Measurements from ENCODE around the gene HOTAIR.

HOTAIR gene

GRCh38 chr12:53980104-53980801, 5.5 kb upstream of the HOTAIR start:
- DNase-seq: no peak
- TF ChIP-seq, protein P1, sequence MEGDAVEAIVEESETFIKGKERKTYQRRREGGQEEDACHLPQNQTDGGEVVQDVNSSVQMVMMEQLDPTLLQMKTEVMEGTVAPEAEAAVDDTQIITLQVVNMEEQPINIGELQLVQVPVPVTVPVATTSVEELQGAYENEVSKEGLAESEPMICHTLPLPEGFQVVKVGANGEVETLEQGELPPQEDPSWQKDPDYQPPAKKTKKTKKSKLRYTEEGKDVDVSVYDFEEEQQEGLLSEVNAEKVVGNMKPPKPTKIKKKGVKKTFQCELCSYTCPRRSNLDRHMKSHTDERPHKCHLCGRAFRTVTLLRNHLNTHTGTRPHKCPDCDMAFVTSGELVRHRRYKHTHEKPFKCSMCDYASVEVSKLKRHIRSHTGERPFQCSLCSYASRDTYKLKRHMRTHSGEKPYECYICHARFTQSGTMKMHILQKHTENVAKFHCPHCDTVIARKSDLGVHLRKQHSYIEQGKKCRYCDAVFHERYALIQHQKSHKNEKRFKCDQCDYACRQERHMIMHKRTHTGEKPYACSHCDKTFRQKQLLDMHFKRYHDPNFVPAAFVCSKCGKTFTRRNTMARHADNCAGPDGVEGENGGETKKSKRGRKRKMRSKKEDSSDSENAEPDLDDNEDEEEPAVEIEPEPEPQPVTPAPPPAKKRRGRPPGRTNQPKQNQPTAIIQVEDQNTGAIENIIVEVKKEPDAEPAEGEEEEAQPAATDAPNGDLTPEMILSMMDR (IDR thresholded peaks at IDR 0.05): no peak
- H3K9me3 ChIP-seq: no peaks in the 10 kb centered on the region
- no peaks in the 10 kb centered on the region for H3K27me3 ChIP-seq
- H3K27ac ChIP-seq: peak overlapping the region; percentile 93 to 98
- no peaks in the 10 kb centered on the region for H3K36me3 ChIP-seq
- H3K4me3 ChIP-seq: peak overlapping the region; percentile 64 to 84
- intact Hi-C loops (cut with DNase I; ENCODE audit: low total_unique reads): loop anchor here (5.0 kb wide), 1 partner anchor 222 kb away; no protein-coding TSS in a partner anchor
- peaks cover 0 to 66% (median 31%) of the 10 kb centered on the region in 4 donors for H3K4me1 ChIP-seq

DNA sequence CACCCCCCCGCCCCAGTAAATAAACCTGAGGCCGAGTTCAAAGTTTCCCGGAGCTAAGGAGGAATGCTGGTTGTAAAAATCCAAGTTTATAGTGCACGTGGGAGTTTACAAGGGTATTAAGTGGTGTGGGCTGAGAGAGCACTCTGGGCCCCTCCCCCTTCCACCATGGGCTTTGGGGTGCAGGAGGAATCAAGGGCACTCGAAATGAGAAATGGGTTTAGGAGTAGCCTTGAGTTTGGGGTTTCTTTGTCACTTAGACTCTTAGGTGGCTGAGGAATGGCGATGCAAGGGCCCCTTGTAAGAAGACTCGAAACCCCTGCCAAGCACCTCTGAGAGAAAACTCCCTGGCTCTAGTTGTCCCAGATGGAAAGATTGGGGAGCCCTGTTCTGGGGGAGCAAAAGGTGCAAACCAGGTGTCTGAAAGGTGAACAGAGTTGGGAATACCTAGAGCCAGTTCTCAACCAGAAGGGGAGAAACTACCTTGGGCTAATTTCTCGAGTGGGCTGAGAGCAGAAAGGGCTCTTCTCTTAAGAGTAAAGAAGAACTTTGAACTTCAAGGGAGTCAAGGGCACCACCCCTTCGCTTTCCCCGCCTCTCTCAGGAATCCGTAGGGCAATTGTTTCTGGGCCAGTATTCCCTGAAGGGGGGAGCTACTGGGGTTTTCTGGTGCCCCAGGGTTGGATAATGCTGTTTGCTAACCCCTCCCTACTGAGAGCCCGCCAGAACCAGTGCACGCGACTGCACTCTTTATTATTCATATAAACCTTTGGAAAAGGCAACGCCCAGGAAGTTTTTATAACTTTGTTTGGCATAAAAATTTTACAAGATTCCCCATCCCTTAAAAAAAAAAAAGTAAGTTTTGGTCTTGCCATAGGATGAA, 4.0 kb upstream of the HOTAIR start:
- no peaks in the 10 kb centered on the region for H3K27me3 ChIP-seq
- no peaks in the 10 kb centered on the region for H3K9me3 ChIP-seq
- TF ChIP-seq, protein P1 (IDR thresholded peaks at IDR 0.05): no peak
- H3K27ac ChIP-seq: peak overlapping the region; percentile 93 to 98
- H3K4me3 ChIP-seq: peak overlapping the region in 1 of 2 donors; percentile 9
- no peaks in the 10 kb centered on the region for H3K36me3 ChIP-seq
- no peak for DNase-seq
- H3K4me1 ChIP-seq: peaks cover 0 to 64% (median 35%) of the 10 kb centered on the region in 4 donors
- intact Hi-C loops (cut with DNase I; ENCODE audit: low total_unique reads): loop anchor here (10.0 kb wide), 1 partner anchor 386 kb away; the partner anchor contains the start of gene GPR84

DNA sequence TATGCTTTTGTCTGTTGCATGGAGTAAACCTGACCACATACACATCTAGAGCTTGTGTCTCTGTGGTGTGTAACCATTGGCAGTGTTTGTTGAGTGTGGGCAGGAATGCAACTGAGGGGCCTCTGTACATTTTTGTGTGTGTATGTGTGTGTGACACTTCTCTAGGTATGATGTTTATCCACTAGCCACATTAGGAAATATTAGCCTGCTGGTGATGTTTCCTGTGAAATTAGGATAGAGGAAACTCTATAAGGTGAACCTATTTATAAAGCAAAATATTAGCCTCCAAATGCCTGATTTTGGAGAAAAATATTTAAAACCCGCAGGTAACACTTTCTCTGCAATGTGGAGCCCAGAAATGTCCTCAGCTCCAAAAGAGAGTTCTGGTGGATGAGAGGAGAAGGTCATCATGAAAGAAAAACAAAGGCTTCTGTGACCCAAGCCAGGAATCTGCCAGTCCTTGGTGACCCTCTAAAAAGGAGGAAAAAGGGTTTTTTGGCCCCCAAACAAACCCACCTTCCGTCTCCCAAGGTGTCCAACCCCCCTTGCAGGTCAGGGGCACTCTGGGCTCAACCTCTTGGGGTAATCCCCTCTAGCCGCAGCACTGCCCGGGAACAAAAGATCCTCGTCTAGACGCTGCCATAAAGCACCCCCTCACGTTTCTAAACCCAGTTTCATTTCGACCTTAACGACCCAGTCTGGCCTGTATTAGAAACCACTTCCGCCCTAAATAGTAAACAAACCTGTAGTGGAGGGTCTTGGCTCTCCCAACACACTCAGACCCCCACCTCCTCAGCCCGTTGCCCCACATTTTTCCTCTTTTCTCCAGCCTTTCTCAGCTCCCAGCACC, 3.1 kb upstream of the HOTAIR start:
- Histone ChIP-seq H3K27me3 (no peaks in the 10 kb centered on the region), H3K4me3 (peak overlapping the region in 1 of 2 donors; percentile 9), H3K4me1 (peaks cover 0 to 55% (median 37%) of the 10 kb centered on the region in 4 donors), H3K9me3 (no peaks in the 10 kb centered on the region), H3K27ac (peak overlapping the region; percentile 93 to 98), H3K36me3 (no peaks in the 10 kb centered on the region)
- intact Hi-C loops (cut with DNase I; ENCODE audit: low total_unique reads): loop anchor here (10.0 kb wide), 1 partner anchor 387 kb away; the partner anchor contains the start of gene GPR84
- TF ChIP-seq, protein P1 (IDR thresholded peaks at IDR 0.05): no peak
- no peak for DNase-seq

DNA sequence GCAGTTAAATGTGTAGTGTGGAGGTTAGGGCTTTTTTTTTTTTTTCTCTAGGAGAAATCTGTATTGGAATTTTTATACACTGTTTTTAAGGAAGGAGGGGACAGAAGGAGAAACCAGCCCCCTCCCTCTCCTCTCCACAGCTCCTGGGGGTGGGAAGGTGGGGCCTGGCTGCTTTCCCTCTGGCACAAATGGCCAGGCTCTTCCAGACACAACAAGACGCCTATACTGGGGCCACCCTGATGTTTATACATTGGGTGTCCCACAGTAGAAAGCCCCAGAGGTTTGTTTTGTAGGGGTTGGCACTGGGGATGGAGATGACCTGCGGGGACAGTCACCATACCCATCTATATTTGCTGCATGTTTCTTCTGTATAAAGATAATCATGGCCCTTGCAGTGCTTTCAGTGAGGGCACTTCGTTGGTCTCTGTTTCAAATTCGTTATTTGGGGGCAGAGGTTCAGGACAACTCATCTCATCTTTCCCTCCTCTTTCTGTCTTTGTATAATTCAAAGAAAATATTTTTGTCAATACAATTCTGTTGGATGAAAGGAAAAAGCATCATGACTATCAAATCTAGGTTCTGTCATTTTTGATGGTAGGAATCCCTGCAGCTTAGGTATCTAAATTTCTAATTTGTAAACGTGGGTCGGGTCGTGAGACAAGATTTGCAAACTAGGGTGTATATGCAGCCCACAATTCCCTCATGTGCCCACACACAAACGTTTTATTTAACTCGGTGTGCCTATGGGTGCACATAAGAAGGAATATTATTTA, 2.3 kb upstream of the HOTAIR start:
- no peak for DNase-seq
- TF ChIP-seq, protein P1 (IDR thresholded peaks at IDR 0.05): no peak
- intact Hi-C loops (cut with DNase I; ENCODE audit: low total_unique reads): loop anchor here (10.0 kb wide), 1 partner anchor 388 kb away; the partner anchor contains the start of gene GPR84
- Histone ChIP-seq H3K27me3 (no peaks in the 10 kb centered on the region), H3K9me3 (no peaks in the 10 kb centered on the region), H3K4me1 (peaks cover 0 to 57% (median 38%) of the 10 kb centered on the region in 4 donors), H3K36me3 (no peaks in the 10 kb centered on the region), H3K4me3 (peak overlapping the region in 1 of 2 donors; percentile 29), H3K27ac (peak overlapping the region; percentile 93 to 98)

All from tibial artery (tissue), 4 donors.